K562 (cell line): Measurements from ENCODE around the gene ADCY6. TPM values are rescaled to one million over a fixed set of nuclear protein-coding genes. Genes with fewer than 3 reads are reported as not detected.

Experiments
- ATAC-seq: fragments of 200-7000 bp; cut with Tn5 transposase; 3 replicates; pipeline ENCODE4 v1.9.1; 2020; ENCODE audit warnings: moderate library complexity
- BruUV-seq: library from RNA; stranded (reverse); fragments of 400-500 nt; replicated peaks from 2 replicates; lab custom pipeline; 2021; lab: Mats Ljungman, UMichigan
- CTCF ChIA-PET: fragments of 300-600 bp; formaldehyde crosslinking; extraction: SDS; loops from one replicate; lab custom pipeline; 2021; ENCODE audit warnings: low intra/inter-chr PET ratio; lab: Yijun Ruan, JAX
- POLR2A ChIA-PET: fragments of 300-600, 350-650 bp; sonication (Branson Sonifier 250); formaldehyde crosslinking; extraction: SDS; loops from one replicate; lab custom pipeline; 2021; ENCODE audit warnings: antibody characterized with exemption, inconsistent platforms; lab: Yijun Ruan, JAX
- DNase-seq, 4 experiments: peaks; one replicate each; pipeline versions ENCODE4 v3.0.0 to v3.0.0-alpha.2; 2011 to 2018; ENCODE audit warnings: low spot score in 3 of 4, mixed read lengths in 3 of 4; ENCODE audit errors: extremely low read depth in 1 of 4
- FAIRE-seq: peaks from 2 replicates; lab custom pipeline; 2011; peaks lifted over from hg19 to GRCh38; lab: Jason Lieb, UNC
- H2AFZ ChIP-seq: 2 replicates; pipeline ENCODE4 v1.6.0; 2011; ENCODE audit warnings: low read depth, low read length, control low read depth, inconsistent platforms
- H3K27ac ChIP-seq: fragments of 200-600 bp; 3 replicates; pipeline ENCODE4 v1.8.0; 2011; ENCODE audit warnings: low read depth, mild to moderate bottlenecking, control low read depth, inconsistent platforms, low read length, moderate library complexity, mixed read lengths; ENCODE audit errors: extremely low read depth
- H3K27me3 ChIP-seq, 2 experiments: fragments of 300-600 bp in 1 of 2; 2 replicates in 1 of 2; 3 replicates in 1 of 2; pipeline versions ENCODE4 v1.6.0 to v1.8.0; 2011; ENCODE audit warnings: inconsistent platforms in 2 of 2, low read length in 2 of 2, mild to moderate bottlenecking in 1 of 2, mixed read lengths in 1 of 2, moderate library complexity in 1 of 2; ENCODE audit not compliant: control insufficient read depth in 2 of 2, insufficient read depth in 2 of 2
- H3K36me3 ChIP-seq: fragments of 300-600 bp; 3 replicates; pipeline ENCODE4 v1.8.0; 2011; ENCODE audit warnings: mild to moderate bottlenecking, low read length, inconsistent platforms; ENCODE audit not compliant: control insufficient read depth, insufficient read depth
- H3K4me1 ChIP-seq, 2 experiments: fragments of 200-600 bp in 1 of 2; replicated peaks in 1 of 2; 2 replicates in 1 of 2; 3 replicates in 1 of 2; pipeline versions ENCODE4 v1.5.1 to v1.8.0; 2011; ENCODE audit warnings: inconsistent platforms in 2 of 2, low read length in 2 of 2, mild to moderate bottlenecking in 1 of 2, mixed read lengths in 1 of 2, moderate library complexity in 1 of 2; ENCODE audit not compliant: control insufficient read depth in 2 of 2, insufficient read depth in 2 of 2
- H3K4me2 ChIP-seq: 2 replicates; pipeline ENCODE4 v1.6.1; 2011; ENCODE audit warnings: low read length, control low read depth, inconsistent platforms, mixed read lengths; ENCODE audit not compliant: insufficient read depth
- H3K4me3 ChIP-seq: fragments of 200-600 bp; sonication (generic), shearing (Covaris generic); 2 replicates; pipeline ENCODE4 v1.5.1; 2016; ENCODE audit warnings: control low read depth, inconsistent platforms
- H3K79me2 ChIP-seq: fragments of 200-600 bp; 3 replicates; pipeline ENCODE4 v1.8.0; 2011; ENCODE audit warnings: low read length, inconsistent platforms; ENCODE audit not compliant: control insufficient read depth, insufficient read depth
- H3K9ac ChIP-seq, 2 experiments: 2 replicates each; pipeline versions ENCODE4 v1.6.0 to v1.6.1; 2011; ENCODE audit warnings: low read depth in 2 of 2, low read length in 2 of 2, control low read depth in 1 of 2, inconsistent platforms in 1 of 2, mild to moderate bottlenecking in 1 of 2, mixed read lengths in 1 of 2; ENCODE audit not compliant: insufficient read depth in 1 of 2
- H3K9me1 ChIP-seq: one replicate; pipeline ENCODE4 v1.6.0; 2011; ENCODE audit warnings: inconsistent platforms, mild to moderate bottlenecking, low read length, moderate library complexity; ENCODE audit not compliant: control insufficient read depth, insufficient read depth
- H3K9me3 ChIP-seq: replicated peaks from 2 replicates; pipeline ENCODE4 v1.5.1; 2011; ENCODE audit warnings: low read depth, low read length, inconsistent platforms; ENCODE audit not compliant: control insufficient read depth, insufficient read depth
- H4K20me1 ChIP-seq: replicated peaks from 2 replicates; pipeline ENCODE4 v1.6.1; 2011; ENCODE audit warnings: low read length, inconsistent platforms, mixed read lengths; ENCODE audit not compliant: control insufficient read depth, insufficient read depth
- CBFA2T2 ChIP-seq: fragments of 450-650 bp; conservative IDR thresholded peaks from 2 replicates; pipeline ENCODE4 v1.6.1; 2017; ENCODE audit warnings: mild to moderate bottlenecking
- CHCHD3 ChIP-seq: fragments of 250-450 bp; sonication (Bioruptor Pico); IDR thresholded peaks from 2 replicates; pipeline ENCODE4 v2.1.2; 2022; ENCODE audit warnings: mild to moderate bottlenecking
- GABPB2 ChIP-seq: fragments of 250-450 bp; sonication (Bioruptor Pico); conservative IDR thresholded peaks from 2 replicates; pipeline ENCODE4 v1.5.1; 2021; ENCODE audit warnings: mild to moderate bottlenecking
- KAT7 ChIP-seq: sonication (generic); formaldehyde crosslinking; IDR thresholded peaks from 2 replicates; pipeline ENCODE4 v1.8.0; 2022; ENCODE audit warnings: missing genetic modification reagents, mild to moderate bottlenecking, borderline replicate concordance
- KDM1A ChIP-seq, 2 experiments: fragments of 450-650 bp; IDR thresholded peaks; 2 replicates each; pipeline ENCODE4 v1.6.1; 2016; ENCODE audit warnings: mild to moderate bottlenecking in 2 of 2
- KLF1 ChIP-seq: fragments of 450-650 bp; IDR thresholded peaks from 2 replicates; pipeline ENCODE4 v1.6.1; 2016; ENCODE audit warnings: missing genetic modification characterization, missing compliant biosample characterization
- NFIX ChIP-seq: fragments of 250-450 bp; sonication (Bioruptor Pico); IDR thresholded peaks from 2 replicates; pipeline ENCODE4 v1.4.0; 2020; ENCODE audit warnings: low read depth, mild to moderate bottlenecking, moderate library complexity
- TAL1 ChIP-seq: fragments of 450-650 bp; IDR thresholded peaks from 2 replicates; pipeline ENCODE4 v1.6.1; 2016; ENCODE audit warnings: mild to moderate bottlenecking
- TBL1XR1 ChIP-seq, 2 experiments: IDR thresholded peaks; 2 replicates each; pipeline ENCODE4 v1.6.1; 2012; ENCODE audit warnings: improper control_type of control experiment in 2 of 2, low read length in 2 of 2, mild to moderate bottlenecking in 1 of 2
- WGBS: fragments of 100-300 bp; shearing (Covaris generic); methylation state at CpG from one replicate; pipeline ENCODE4 v1.1.6; 2016; ENCODE audit warnings: low coverage, mixed read lengths; ENCODE audit not compliant: insufficient coverage; ENCODE audit errors: missing lambda C conversion rate; 5-methylcytosine and 5-hydroxymethylcytosine counted together
- in situ Hi-C: fragments of 300-500 bp; cut with MboI; formaldehyde crosslinking; loops from 4 replicates; pipeline ENCODE4 v1.15.0; 2018; ENCODE audit warnings: inconsistent platforms, mixed read lengths
- intact Hi-C: fragments of 100-400 bp; cut with micrococcal nuclease; formaldehyde crosslinking; loops from 2 replicates; pipeline ENCODE4 v1.14.2; 2022
- polyA plus RNA-seq, 8 experiments: library from polyadenylated mRNA; depleted of rRNA in 4 of 8; stranded (reverse) in 5 of 8; unstranded in 3 of 8; fragments of >200 nt; fragmentation: Nextera tagmentation in 2 of 8; fragmentation: Illumina TruSeq in 1 of 8; extraction: Ambion mirVana in 2 of 8; extraction: Trizol in 1 of 8; gene quantifications; 2 replicates each; pipeline versions ENCODE4 v1.2.1 to v1.2.3, GENCODE V29; 2011 to 2014; ENCODE audit warnings: inconsistent platforms in 1 of 8, missing spikeins in 1 of 8
- total RNA-seq, 7 experiments: library from RNA; depleted of rRNA in 6 of 7; stranded (reverse); fragments of >200 nt in 6 of 7; fragmentation: Illumina TruSeq in 2 of 7; extraction: Trizol in 2 of 7; gene quantifications; 2 replicates each; pipeline versions ENCODE4 v1.2.1 to v1.2.3, GENCODE V29; 2011 to 2021; ENCODE audit warnings: low replicate concordance in 1 of 7
- TF ChIP-seq, protein P1 (sequence below): sonication (generic); formaldehyde crosslinking; IDR thresholded peaks from 2 replicates; pipeline ENCODE4 v1.8.0; 2023; ENCODE audit warnings: missing genetic modification reagents, mild to moderate bottlenecking, borderline replicate concordance
- TF ChIP-seq, protein P2 (sequence below), 2 experiments: IDR thresholded peaks in 1 of 2; conservative IDR thresholded peaks in 1 of 2; 2 replicates each; pipeline ENCODE4 v1.6.1; 2016; ENCODE audit warnings: low read depth in 2 of 2, mild to moderate bottlenecking in 1 of 2, missing compliant biosample characterization in 1 of 2, missing genetic modification characterization in 1 of 2, moderate library complexity in 1 of 2
- TF ChIP-seq, protein P3 (sequence below): sonication (generic); formaldehyde crosslinking; IDR thresholded peaks from 2 replicates; pipeline ENCODE4 v1.8.1; 2023; ENCODE audit warnings: mild to moderate bottlenecking, missing genetic modification reagents

Gene ADCY6
- total and polyA plus RNA-seq, 9 of the 15 experiments (the other 6 are each of a cell fraction or from before 2014, with no cell fraction given): 0.01 to 1.0 (median 0.53) TPM

DNA sequence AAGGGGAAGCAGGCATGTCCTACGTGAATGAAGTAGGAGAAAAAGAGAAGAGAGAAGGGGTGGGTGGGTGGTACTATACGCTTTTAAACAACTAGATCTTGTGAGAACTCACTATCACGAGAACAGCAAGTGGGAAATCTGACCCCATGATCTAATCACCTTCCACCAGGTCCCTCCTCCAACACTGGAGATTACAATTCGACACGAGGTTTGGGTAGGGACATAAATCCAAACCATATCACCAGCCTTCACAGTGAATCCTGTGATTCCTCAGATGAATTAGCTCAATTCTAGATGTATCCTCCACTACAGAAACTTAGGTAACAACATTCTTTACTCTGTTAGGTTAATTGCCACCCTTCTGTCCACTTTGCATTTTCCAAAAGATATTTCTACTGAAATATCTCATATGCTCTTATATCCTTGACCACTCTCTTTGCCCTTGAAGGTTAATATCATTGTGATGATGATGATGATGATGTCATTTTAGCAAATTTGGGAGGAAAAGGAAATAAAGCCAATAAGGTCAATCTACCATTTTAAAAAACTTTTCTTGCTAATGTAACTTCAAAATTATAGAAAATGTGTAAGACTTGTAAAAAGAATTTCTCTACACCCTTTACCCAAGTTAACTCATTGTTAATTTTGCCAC lies 49.1 kb downstream of the ADCY6 start:
- Histone ChIP-seq H3K4me1 (no peaks in the 10 kb centered on the region), H3K79me2 (no peaks in the 10 kb centered on the region), H3K27me3 (peaks cover 6 to 13% of the 10 kb centered on the region in 2 experiments; a peak in 3 of 5 replicates), H4K20me1 (no peaks in the 10 kb centered on the region), H3K4me3 (no peak overlapping the region), H3K27ac (no peak overlapping the region), H3K9me3 (no peaks in the 10 kb centered on the region), H3K4me2 (no peak overlapping the region), H3K9ac (no peak overlapping the region), H3K9me1 (no peaks in the 10 kb centered on the region), H2AFZ (no peak overlapping the region), H3K36me3 (no peaks in the 10 kb centered on the region)
- POLR2A ChIA-PET: interaction anchor here (0.6 to 0.9 kb wide), 3 partner anchors 37 to 154 kb away, joined by 3 read pairs; no protein-coding TSS in a partner anchor
- under 1% methylated on average over 5 of the region's 5 CpGs for WGBS
- FAIRE-seq (no peak), ATAC-seq (no peak), DNase-seq (no peak)
- no TSS peak for BruUV-seq
- CTCF ChIA-PET: interaction anchor here (0.6 kb wide), 1 partner anchor 933 kb away, joined by 3 read pairs; no protein-coding TSS in a partner anchor
- in situ Hi-C loops: no loop called here
- intact Hi-C loops: no loop called here
- TF ChIP-seq, protein P1, sequence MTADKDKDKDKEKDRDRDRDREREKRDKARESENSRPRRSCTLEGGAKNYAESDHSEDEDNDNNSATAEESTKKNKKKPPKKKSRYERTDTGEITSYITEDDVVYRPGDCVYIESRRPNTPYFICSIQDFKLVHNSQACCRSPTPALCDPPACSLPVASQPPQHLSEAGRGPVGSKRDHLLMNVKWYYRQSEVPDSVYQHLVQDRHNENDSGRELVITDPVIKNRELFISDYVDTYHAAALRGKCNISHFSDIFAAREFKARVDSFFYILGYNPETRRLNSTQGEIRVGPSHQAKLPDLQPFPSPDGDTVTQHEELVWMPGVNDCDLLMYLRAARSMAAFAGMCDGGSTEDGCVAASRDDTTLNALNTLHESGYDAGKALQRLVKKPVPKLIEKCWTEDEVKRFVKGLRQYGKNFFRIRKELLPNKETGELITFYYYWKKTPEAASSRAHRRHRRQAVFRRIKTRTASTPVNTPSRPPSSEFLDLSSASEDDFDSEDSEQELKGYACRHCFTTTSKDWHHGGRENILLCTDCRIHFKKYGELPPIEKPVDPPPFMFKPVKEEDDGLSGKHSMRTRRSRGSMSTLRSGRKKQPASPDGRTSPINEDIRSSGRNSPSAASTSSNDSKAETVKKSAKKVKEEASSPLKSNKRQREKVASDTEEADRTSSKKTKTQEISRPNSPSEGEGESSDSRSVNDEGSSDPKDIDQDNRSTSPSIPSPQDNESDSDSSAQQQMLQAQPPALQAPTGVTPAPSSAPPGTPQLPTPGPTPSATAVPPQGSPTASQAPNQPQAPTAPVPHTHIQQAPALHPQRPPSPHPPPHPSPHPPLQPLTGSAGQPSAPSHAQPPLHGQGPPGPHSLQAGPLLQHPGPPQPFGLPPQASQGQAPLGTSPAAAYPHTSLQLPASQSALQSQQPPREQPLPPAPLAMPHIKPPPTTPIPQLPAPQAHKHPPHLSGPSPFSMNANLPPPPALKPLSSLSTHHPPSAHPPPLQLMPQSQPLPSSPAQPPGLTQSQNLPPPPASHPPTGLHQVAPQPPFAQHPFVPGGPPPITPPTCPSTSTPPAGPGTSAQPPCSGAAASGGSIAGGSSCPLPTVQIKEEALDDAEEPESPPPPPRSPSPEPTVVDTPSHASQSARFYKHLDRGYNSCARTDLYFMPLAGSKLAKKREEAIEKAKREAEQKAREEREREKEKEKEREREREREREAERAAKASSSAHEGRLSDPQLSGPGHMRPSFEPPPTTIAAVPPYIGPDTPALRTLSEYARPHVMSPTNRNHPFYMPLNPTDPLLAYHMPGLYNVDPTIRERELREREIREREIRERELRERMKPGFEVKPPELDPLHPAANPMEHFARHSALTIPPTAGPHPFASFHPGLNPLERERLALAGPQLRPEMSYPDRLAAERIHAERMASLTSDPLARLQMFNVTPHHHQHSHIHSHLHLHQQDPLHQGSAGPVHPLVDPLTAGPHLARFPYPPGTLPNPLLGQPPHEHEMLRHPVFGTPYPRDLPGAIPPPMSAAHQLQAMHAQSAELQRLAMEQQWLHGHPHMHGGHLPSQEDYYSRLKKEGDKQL (CRISPR knock-in tag): no peak
- TF ChIP-seq NFIX (CRISPR knock-in tag) (no peak), KAT7 (CRISPR knock-in tag) (no peak), CBFA2T2 (0 out of 2 replicates have a peak, but pooled peaks have one; percentile 12), GABPB2 (CRISPR knock-in tag) (no peak), TBL1XR1 (IDR thresholded peaks at IDR 0.05; ENCODE audit: low read length in 2 of 2) (no peak), TAL1 (peak; percentile 52), KDM1A (IDR thresholded peaks at IDR 0.05) (peak; percentile 54 to 57; a peak in 3 of 4 replicates), CHCHD3 (CRISPR knock-in tag) (no peak), KLF1 (tag) (no peak)
- TF ChIP-seq, protein P2, sequence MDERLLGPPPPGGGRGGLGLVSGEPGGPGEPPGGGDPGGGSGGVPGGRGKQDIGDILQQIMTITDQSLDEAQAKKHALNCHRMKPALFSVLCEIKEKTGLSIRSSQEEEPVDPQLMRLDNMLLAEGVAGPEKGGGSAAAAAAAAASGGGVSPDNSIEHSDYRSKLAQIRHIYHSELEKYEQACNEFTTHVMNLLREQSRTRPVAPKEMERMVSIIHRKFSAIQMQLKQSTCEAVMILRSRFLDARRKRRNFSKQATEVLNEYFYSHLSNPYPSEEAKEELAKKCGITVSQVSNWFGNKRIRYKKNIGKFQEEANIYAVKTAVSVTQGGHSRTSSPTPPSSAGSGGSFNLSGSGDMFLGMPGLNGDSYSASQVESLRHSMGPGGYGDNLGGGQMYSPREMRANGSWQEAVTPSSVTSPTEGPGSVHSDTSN (CRISPR knock-in tag; IDR thresholded peaks at IDR 0.05; ENCODE audit: low read depth): no peak
- TF ChIP-seq, protein P2 (tag; conservative IDR thresholded peaks at IDR 0.05; ENCODE audit: low read depth): 0 out of 2 replicates have a peak, but pooled peaks have one; percentile 25
- TF ChIP-seq, protein P3, sequence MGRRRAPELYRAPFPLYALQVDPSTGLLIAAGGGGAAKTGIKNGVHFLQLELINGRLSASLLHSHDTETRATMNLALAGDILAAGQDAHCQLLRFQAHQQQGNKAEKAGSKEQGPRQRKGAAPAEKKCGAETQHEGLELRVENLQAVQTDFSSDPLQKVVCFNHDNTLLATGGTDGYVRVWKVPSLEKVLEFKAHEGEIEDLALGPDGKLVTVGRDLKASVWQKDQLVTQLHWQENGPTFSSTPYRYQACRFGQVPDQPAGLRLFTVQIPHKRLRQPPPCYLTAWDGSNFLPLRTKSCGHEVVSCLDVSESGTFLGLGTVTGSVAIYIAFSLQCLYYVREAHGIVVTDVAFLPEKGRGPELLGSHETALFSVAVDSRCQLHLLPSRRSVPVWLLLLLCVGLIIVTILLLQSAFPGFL (CRISPR knock-in tag): no peak
